Tibial nerve (tissue), 3 donors: ENCODE measurements around the gene POMGNT1.

Experiments
- CTCF ChIP-seq, 5 experiments: fragments of 200-600 bp in 3 of 5; fragments of 450-650 bp in 2 of 5; sonication (generic) in 3 of 5; IDR thresholded peaks; one replicate each; pipeline ENCODE4 v1.5.1; 2016 to 2019; ENCODE audit warnings: antibody characterized with exemption in 5 of 5, mild to moderate bottlenecking in 3 of 5, moderate library complexity in 2 of 5
- POLR2A ChIP-seq, 2 donors: fragments of 450-650 bp; IDR thresholded peaks; one replicate each; pipeline ENCODE4 v1.6.1; 2017; ENCODE audit warnings: antibody characterized with exemption in 2 of 2, mild to moderate bottlenecking in 2 of 2, moderate library complexity in 2 of 2

DNA sequence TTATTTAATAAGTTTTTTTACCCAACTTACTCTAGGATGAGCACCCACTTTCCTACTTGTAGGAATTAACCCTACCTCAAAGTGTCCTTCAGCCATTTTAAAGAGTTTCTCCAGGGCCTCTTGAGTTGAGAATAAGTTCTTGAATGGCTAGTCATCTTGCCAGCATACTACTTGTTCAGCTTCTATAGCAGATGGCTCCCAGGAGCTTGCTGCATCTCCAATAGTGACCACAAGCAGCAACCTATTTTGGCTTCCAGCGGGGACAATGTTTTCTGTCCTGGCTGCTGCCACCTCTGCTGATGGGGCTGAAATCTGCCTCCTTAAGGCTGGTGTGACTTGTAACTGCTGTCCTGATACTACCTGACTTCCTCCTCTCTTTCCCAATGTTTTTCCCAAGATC lies 45.0 kb downstream of the POMGNT1 start:
- no peak for TF ChIP-seq POLR2A (IDR thresholded peaks at IDR 0.05)
- TF ChIP-seq CTCF (IDR thresholded peaks at IDR 0.05) = no peak
